ENCODE measurements around the gene COL20A1. TPM values are rescaled to one million over a fixed set of nuclear protein-coding genes. Genes with fewer than 3 reads are reported as not detected.

Gene COL20A1
- total and polyA plus RNA-seq, 8 donors, result 0.53 to 2.4 TPM; not detected in 6

DNA sequence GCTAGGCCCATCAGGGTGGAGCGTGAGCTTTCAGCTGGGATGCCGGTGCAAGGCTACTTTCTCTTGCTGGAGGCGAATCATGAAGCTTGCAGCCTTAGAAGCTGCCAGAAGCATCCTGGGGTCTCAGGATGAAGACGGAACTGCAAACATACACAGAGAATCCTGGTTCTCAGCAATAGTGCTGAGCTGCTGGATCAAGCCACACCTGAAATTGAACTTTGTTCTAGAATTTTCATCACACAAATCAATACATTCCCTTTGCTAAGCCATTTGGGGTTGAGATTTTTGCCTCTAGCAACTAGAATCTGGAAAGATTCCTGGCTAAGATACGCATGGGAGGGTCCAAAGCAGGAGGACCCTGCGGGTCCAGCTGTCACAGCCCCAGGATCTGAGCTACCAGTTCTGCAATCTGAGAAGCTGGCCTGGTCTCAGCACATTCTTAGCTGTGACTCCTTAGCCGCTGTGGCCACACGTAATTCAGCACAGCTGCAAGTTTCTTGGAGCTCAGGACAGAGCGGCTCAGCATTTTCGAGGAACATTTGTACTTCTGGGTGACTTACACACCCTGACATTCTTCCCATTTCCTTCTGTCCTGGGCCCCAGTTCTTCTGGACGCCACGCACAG lies 27.0 kb upstream of the COL20A1 start:
- Histone ChIP-seq H3K27ac (no peak overlapping the region), H3K9me3 (no peaks in the 10 kb centered on the region), H3K27me3 (peaks cover 0 to 78% (median 26%) of the 10 kb centered on the region in 3 donors), H3K4me1 (no peaks in the 10 kb centered on the region), H3K36me3 (no peaks in the 10 kb centered on the region), H3K4me3 (no peak overlapping the region)
- intact Hi-C loops (cut with DNase I; ENCODE audit: low total_unique reads), result no loop called here
- no peak for TF ChIP-seq POLR2AphosphoS5 (IDR thresholded peaks at IDR 0.05)
- TF ChIP-seq POLR2A (IDR thresholded peaks at IDR 0.05), result no peak
- TF ChIP-seq EP300 (IDR thresholded peaks at IDR 0.05), result no peak
- TF ChIP-seq, protein P1, sequence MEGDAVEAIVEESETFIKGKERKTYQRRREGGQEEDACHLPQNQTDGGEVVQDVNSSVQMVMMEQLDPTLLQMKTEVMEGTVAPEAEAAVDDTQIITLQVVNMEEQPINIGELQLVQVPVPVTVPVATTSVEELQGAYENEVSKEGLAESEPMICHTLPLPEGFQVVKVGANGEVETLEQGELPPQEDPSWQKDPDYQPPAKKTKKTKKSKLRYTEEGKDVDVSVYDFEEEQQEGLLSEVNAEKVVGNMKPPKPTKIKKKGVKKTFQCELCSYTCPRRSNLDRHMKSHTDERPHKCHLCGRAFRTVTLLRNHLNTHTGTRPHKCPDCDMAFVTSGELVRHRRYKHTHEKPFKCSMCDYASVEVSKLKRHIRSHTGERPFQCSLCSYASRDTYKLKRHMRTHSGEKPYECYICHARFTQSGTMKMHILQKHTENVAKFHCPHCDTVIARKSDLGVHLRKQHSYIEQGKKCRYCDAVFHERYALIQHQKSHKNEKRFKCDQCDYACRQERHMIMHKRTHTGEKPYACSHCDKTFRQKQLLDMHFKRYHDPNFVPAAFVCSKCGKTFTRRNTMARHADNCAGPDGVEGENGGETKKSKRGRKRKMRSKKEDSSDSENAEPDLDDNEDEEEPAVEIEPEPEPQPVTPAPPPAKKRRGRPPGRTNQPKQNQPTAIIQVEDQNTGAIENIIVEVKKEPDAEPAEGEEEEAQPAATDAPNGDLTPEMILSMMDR (IDR thresholded peaks at IDR 0.05), result no peak
- DNase-seq, result peak in 1 of 2 donors; percentile 56
- WGBS, 5 donors, result 64 to 75% (median 73%) methylated on average over 8 to 12 of the region's 12 CpGs

DNA sequence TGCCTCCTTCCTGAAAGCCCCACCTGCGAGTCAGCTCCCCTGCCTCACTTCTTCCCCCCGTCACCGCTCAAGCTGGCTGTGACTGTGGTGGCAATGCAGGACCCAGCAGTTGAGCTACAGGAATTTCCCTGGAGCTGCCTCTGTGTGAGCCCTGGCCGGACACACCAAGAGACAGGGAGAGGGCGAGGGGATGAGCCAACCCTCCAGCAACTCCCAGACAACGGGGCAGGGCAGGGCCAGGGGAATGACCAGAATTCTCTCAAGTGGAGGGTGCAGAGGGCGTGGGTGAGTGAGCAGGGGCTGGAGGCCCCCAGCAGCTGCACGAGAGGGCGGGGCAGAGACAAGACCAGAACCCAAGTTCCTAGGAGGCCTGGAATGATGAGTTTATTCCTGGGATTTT lies 25.3 kb upstream of the COL20A1 start:
- no peaks in the 10 kb centered on the region for H3K9me3 ChIP-seq
- no peaks in the 10 kb centered on the region for H3K36me3 ChIP-seq
- peaks cover 3 to 10% (median 7%) of the 10 kb centered on the region in 4 donors for H3K4me1 ChIP-seq
- 50 to 63% (median 52%) methylated on average over 7 to 9 of the region's 9 CpGs for WGBS, 5 donors
- DNase-seq, result no peak
- peaks cover 0 to 61% (median 19%) of the 10 kb centered on the region in 3 donors for H3K27me3 ChIP-seq
- intact Hi-C loops (cut with DNase I; ENCODE audit: low total_unique reads), result no loop called here
- H3K27ac ChIP-seq, result no peak overlapping the region
- no peak overlapping the region for H3K4me3 ChIP-seq
- TF ChIP-seq EP300 (IDR thresholded peaks at IDR 0.05) (no peak), POLR2AphosphoS5 (IDR thresholded peaks at IDR 0.05) (no peak), POLR2A (IDR thresholded peaks at IDR 0.05) (no peak)
- TF ChIP-seq, protein P1 (IDR thresholded peaks at IDR 0.05), result no peak

DNA sequence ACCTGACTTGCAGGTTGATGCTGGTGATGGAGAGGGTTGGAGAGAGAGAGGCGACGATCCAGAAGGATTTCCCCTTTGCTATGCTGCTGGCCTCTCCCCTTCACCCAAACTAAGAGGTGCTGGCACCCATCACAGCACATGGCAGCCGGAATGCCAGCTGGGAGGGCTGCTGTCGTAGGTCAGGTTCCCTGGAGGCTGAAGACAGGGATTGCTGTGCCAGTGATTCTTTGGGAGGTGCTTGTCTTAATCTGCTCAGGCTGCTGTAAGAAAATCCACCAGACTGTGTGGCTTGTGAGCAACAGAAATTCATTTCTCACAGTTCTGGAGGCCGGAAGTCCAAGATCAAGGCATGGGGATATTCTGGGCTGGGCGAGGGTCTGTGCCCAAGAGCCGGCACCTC lies 24.7 kb upstream of the COL20A1 start:
- Histone ChIP-seq H3K27ac (no peak overlapping the region), H3K4me3 (no peak overlapping the region), H3K36me3 (no peaks in the 10 kb centered on the region), H3K27me3 (peaks cover 0 to 55% (median 13%) of the 10 kb centered on the region in 3 donors), H3K4me1 (peaks cover 5 to 12% (median 10%) of the 10 kb centered on the region in 4 donors), H3K9me3 (no peaks in the 10 kb centered on the region)
- intact Hi-C loops (cut with DNase I; ENCODE audit: low total_unique reads), result no loop called here
- TF ChIP-seq POLR2AphosphoS5 (IDR thresholded peaks at IDR 0.05), result no peak
- TF ChIP-seq, protein P1 (IDR thresholded peaks at IDR 0.05), result no peak
- no peak for TF ChIP-seq EP300 (IDR thresholded peaks at IDR 0.05)
- no peak for TF ChIP-seq POLR2A (IDR thresholded peaks at IDR 0.05)
- no peak for DNase-seq
- 59 to 66% (median 64%) methylated on average over 7 of the region's 7 CpGs for WGBS, 5 donors

DNA sequence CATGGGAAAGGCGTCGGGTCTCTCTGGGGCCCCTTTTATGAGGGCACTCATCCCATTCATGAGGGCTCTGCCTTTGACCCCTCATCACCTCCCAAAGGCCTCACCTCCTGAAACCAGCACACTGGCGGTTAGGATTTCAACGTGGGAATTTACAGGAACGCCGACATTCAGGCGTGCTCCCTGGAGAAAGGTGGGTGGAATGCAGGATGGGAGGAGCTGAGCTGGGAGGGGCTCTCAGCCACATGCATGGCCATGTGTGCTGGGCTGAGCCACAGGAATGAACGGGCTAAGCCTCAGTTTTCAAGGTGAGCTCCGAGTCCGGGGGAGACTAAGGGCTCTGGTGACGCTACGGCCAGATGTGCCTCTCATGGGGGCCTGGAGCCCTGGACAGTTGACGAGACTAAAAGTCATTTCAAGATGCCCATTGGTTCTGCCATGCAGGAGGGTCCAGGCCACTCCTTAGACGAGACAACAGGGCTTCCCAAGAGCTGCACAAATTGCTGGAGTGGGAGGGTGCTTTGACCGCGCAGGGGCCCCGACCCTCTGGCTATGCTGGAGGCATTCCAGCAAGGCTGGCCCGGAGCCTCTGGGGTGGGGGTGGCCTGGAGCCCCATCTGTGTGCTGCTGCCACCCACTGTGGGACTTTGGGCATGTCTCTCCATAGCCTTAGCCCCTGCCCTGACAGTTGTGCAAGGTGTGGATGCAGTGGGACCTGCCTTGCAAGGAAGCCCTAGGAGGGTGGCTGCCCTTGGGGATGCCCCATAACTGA lies 24.1 kb upstream of the COL20A1 start:
- no peak for DNase-seq
- WGBS, 5 donors, result 28 to 48% (median 31%) methylated on average over 14 to 18 of the region's 18 CpGs

More for the DNA sequence above, 24.1 kb upstream of the COL20A1 start:
- Histone ChIP-seq H3K9me3 (no peaks in the 10 kb centered on the region), H3K4me1 (peaks cover 11 to 18% (median 16%) of the 10 kb centered on the region in 4 donors), H3K36me3 (no peaks in the 10 kb centered on the region), H3K27ac (no peak overlapping the region), H3K27me3 (peaks cover 0 to 49% (median 8%) of the 10 kb centered on the region in 3 donors), H3K4me3 (no peak overlapping the region)
- no peak for TF ChIP-seq EP300 (IDR thresholded peaks at IDR 0.05)
- TF ChIP-seq, protein P1 (IDR thresholded peaks at IDR 0.05), result no peak
- TF ChIP-seq POLR2A (IDR thresholded peaks at IDR 0.05), result no peak
- no peak for TF ChIP-seq POLR2AphosphoS5 (IDR thresholded peaks at IDR 0.05)
- intact Hi-C loops (cut with DNase I; ENCODE audit: low total_unique reads), result no loop called here

Measured in stomach (tissue), 9 donors.